AG04449 (cell line): ENCODE data around the gene ARMC12.

ENCODE experiments used
- CTCF ChIA-PET: fragments of 350-600 bp; formaldehyde crosslinking; extraction: SDS; loops from one replicate; lab custom pipeline; 2021; ENCODE audit warnings: antibody characterized with exemption; lab: Yijun Ruan, JAX
- POLR2A ChIA-PET: fragments of 400-600, 350-600 bp; formaldehyde crosslinking; extraction: SDS; loops from one replicate; lab custom pipeline; 2020; ENCODE audit warnings: antibody characterized with exemption, inconsistent platforms; lab: Yijun Ruan, JAX
- DNase-seq: peaks from one replicate; pipeline ENCODE4 v3.0.0-alpha.2; 2010; ENCODE audit warnings: low read depth, low spot score
- H3K4me3 ChIP-seq: 2 replicates; pipeline ENCODE4 v1.5.1; 2011; ENCODE audit warnings: low read depth, mild to moderate bottlenecking, control low read depth, low read length
- TF ChIP-seq, protein P1 (sequence below): IDR thresholded peaks from one replicate; pipeline ENCODE4 v1.5.1; 2011; ENCODE audit warnings: mild to moderate bottlenecking, moderate library complexity, low read length, control low read depth, inconsistent platforms; ENCODE audit not compliant: insufficient read depth; ENCODE audit errors: missing control alignments

The ARMC12 gene

DNA sequence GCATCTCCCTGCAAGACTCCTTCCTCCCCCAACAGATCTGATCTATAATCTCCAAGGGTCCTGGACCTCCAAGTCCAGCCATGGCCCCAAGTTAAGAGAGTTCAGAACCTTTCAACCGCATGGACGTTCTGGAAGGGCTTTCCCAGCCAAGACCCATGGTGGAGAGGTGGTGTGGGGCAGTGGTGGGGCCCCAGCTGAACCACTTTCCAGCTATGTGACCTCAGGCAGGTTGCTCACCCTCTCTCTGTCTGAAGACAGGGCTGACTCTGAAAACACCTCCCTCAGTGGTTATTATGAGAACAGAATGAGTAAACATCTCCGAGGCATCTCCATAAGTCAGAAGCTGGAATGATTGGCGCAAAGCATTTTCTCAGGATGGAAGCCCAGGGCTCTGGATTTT is 59.4 kb downstream of the ARMC12 start:
- TF ChIP-seq, protein P1, sequence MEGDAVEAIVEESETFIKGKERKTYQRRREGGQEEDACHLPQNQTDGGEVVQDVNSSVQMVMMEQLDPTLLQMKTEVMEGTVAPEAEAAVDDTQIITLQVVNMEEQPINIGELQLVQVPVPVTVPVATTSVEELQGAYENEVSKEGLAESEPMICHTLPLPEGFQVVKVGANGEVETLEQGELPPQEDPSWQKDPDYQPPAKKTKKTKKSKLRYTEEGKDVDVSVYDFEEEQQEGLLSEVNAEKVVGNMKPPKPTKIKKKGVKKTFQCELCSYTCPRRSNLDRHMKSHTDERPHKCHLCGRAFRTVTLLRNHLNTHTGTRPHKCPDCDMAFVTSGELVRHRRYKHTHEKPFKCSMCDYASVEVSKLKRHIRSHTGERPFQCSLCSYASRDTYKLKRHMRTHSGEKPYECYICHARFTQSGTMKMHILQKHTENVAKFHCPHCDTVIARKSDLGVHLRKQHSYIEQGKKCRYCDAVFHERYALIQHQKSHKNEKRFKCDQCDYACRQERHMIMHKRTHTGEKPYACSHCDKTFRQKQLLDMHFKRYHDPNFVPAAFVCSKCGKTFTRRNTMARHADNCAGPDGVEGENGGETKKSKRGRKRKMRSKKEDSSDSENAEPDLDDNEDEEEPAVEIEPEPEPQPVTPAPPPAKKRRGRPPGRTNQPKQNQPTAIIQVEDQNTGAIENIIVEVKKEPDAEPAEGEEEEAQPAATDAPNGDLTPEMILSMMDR: no peak
- ChIA-PET POLR2A (interaction anchor here (0.6 kb wide), 1 partner anchor 477 kb away, joined by 4 read pairs; no protein-coding TSS in a partner anchor), CTCF (interaction anchor here (1.6 to 3.7 kb wide), 2 partner anchors 8 to 39 kb away, joined by 4 to 33 read pairs; no protein-coding TSS in a partner anchor)
- no peak for DNase-seq
- no peak overlapping the region for H3K4me3 ChIP-seq

DNA sequence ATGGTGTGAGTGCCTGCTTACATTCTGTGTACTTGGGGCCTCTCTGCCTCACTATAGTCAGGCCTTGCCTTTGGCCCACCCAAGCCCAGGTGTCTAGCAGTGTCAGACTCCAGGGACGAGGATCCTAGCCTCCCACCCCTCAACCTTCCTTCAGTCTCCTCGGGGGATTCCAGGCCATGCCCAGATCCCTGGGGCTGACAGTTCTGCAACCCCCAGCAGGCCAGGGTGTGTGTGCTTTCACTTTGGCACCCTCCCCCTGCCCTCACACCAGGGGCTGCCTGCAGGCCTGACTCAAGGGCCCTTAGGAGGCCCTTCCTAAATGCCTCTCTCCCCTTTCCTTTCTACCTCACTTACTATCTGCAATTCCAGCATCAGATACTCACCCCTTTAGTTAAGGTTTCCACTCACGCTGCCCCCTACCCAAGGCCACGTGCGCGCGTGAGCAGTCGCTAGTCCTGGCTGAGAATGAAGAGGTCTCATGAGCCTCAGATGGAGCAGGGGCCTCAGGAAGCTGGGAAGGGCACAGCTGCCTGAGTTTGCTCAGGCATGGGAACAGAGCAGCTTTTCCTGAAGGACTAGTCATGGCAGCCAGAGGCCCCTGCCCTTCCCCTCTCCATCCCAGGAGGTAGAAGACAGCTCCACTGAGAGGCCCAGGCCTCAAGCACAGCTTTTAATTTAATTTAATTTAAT is 61.1 kb downstream of the ARMC12 start:
- no peak for DNase-seq
- TF ChIP-seq, protein P1: no peak
- POLR2A ChIA-PET: interaction anchor here (0.6 to 1.6 kb wide), 2 partner anchors 10 to 36 kb away, joined by 3 to 6 read pairs; no protein-coding TSS in a partner anchor
- H3K4me3 ChIP-seq: no peak overlapping the region
- CTCF ChIA-PET: interaction anchor here (0.8 to 3.7 kb wide), 4 partner anchors 10 to 298 kb away, joined by 3 to 33 read pairs (median 3); no protein-coding TSS in a partner anchor
